Measurements from ENCODE around the gene RIOK2. TPM values are rescaled to one million over a fixed set of nuclear protein-coding genes. Genes with fewer than 3 reads are reported as not detected.

The RIOK2 gene
- total and polyA plus RNA-seq, 9 of the 15 experiments (the other 6 are each of a cell fraction or from before 2014, with no cell fraction given) = 22.9 to 97.6 (median 47.8) TPM

GRCh38 chr5:97193355-97193688, 10.3 kb upstream of the RIOK2 start (continued):
- TF ChIP-seq E4F1 (CRISPR knock-in tag; IDR thresholded peaks at IDR 0.05; ENCODE audit: borderline replicate concordance) = no peak
- TF ChIP-seq TRIM28 (IDR thresholded peaks at IDR 0.05) = no peak
- TF ChIP-seq ZNF184 (CRISPR knock-in tag; IDR thresholded peaks at IDR 0.05) = no peak
- no peak for TF ChIP-seq ZBTB26 (CRISPR knock-in tag; IDR thresholded peaks at IDR 0.05)
- no peak for TF ChIP-seq MBD2 (IDR thresholded peaks at IDR 0.05; ENCODE audit: borderline replicate concordance, low read depth)
- TF ChIP-seq RBM22 (IDR thresholded peaks at IDR 0.05; ENCODE audit: low read depth, low read length, poor library complexity, severe bottlenecking) = no peak
- TF ChIP-seq THRA (IDR thresholded peaks at IDR 0.05) = no peak
- no peak for TF ChIP-seq LCOR (CRISPR knock-in tag; IDR thresholded peaks at IDR 0.05)
- no peak for TF ChIP-seq SETDB1 (IDR thresholded peaks at IDR 0.05; ENCODE audit: low read length)

Data from K562 (cell line).